NCI-H345 treated with DMSO at 0.1 percent for 48 hours (cell line): ENCODE results near the gene PTGDR2.

ENCODE experiments used
- DNase-seq: peaks from one replicate; lab custom pipeline; 2025; ENCODE audit not compliant: unreplicated experiment; lab: John Stamatoyannopoulos, UW

Gene PTGDR2

DNA sequence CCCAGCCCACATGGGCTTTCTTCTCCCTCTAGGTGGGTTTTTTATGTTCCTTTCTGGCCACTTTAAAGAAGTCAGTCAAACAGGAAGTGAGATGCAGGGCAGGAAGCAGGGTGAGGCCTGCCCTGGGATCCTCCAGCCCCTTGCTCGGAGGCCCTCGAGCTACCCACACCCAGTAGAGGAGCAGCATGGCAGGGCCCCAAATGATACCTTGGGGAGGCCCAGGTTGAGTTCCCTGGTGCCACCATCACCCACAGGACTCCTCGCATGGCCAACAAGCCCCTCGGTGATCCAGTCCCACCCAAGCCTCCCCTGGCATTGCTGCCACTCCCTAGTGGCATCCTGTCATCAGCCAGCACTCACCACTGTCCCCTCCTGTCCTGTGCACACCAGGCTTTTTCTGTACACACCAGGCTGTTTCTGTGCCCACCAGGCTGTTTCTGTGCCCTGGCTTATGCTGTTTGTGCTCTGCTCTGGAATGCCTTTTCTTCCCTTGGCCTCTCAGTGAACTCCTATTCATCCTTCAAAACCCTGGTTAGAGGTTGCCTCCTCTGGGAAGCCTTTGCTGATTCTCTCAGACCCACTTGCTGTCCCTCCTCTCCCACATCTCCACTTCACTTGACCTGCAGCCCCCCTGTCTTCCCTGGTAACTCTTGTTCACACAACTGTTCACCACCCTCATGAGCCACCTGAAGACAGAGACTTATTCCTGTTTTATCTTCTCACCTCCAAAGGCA lies 3.1 kb upstream of the PTGDR2 start:
- no peak for DNase-seq

DNA sequence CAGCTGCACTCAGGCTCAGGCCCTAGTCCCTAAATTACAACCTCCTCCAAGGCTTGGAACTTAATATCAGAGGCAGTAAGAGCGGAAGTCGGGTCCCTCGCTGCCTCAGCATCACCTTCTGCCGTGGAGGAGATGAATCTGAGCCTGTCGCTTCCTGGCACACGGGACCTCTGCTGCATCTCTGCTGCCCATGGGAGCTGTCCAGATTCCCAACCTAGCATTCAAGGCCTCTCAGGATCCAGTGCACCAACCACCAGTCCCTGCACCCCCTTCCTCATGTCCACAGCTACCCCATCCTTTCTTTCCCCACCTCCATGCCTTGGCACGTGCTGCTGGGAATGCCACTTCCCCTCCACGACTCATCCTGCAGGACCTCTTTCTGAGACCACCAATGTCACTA lies 2.5 kb upstream of the PTGDR2 start:
- no peak for DNase-seq

DNA sequence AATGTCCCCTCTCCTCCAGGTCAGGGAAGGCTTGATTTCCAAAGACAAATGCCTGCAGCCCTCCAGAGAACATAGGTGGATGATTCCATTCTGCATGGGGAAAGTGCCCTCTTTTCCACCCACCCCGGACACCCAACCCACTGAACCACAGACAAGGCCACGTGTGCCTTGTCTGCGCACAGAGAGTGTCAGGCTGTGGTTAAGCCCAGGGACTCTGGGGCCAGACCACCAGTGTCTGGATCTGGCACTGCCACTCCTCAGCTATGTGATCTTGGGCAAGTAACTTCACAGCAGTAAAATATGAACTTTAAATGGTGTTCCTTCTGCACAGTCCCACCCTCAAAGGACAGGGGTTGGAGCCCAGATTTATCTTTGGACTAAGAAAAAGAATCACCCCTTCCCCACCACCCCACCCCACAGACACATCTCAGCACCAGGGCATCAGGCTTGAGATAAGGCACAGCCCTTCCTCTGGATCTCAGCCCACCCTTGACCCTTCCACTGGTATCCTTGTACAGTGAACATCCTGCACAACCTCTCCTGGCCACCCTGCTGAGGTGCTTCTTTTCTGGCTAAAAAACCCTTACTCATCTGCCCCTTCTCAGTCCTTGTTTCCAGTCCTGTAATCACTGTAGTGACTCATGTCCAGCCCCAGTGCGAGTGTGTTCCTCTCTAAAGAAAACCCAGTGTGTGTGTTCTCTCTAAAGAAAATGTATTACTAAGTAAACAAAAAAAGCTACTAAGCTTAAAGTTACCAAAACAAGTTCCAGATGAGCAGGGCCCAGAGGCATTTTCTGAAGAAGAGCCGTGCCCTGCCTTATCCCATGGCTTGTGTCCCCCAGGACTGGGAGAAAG lies 1.9 kb upstream of the PTGDR2 start:
- DNase-seq: no peak

DNA sequence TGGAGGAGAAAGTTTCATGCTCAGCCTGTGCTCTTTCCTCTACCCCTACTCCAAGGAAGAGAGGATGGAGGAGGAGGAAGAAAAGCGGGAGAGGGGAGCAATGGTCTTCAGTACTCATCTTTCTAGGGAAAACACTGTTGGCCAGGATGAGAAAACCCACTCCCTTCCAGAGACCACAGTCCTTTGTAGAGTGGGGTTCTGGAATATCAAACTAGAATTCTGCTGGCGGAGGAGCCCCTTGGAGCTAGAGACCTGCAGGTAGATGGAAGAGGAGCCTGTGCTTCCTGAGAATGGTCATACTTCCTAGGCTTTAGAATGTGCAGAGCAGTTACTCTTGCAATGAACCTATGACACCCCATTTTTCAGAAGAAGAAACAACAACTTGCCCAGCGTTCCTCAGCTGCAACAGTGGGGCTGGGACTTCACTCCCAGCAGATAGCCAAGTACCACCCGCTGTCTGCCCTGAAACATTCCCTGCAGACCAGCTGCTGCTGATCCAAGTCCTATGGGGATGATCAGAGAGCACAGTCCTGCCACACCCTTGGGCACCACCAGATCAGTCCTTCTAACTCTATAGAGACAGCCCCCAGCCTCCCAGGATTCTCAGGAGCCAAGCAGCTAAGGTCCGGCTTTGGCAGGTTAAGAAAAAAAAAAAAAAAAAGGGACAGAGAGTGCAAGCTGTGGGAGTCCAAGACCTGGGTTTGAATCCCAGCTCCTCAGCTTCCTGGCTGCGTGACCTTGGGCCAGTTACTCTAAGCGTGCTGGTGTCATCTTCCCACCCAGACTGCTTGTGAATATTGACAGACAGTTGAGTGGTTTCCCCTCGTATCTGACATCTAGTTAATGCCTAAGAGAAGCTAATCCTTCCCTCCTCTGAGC lies 664 bp downstream of the PTGDR2 start:
- DNase-seq: no peak

DNA sequence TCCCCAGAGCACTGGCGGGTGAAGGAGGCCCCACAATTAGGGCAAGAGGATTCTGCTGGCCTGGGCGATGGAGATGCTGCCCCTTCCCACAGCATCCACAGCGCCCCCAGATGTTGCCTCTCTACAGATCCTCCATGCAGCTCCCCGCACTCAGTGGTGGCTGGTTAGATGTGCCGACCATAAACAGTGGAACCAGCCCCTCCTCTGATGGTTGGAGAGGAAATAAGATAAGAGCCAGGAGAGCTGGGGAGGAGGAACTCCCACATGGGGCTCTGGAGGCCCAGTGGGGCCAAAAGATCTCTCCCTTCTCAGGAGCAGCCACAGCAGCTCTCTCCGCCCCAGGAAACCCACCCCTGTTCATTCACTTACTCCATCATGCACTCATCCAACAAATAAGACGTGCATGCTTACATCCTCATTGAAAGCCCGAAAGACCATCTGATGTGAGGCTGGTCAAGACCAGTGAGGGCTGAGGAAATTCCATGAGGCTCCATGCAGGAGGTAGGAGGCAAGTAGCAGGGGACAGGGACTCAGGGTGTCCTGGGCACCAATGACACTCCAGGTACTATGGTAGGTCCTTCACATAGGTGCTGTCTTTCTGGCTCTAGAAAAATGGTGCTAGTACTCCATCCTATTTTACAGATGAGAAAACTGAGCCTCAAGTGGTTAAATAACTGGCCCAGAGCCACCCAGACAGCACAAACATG lies 1.5 kb downstream of the PTGDR2 start:
- DNase-seq: no peak

DNA sequence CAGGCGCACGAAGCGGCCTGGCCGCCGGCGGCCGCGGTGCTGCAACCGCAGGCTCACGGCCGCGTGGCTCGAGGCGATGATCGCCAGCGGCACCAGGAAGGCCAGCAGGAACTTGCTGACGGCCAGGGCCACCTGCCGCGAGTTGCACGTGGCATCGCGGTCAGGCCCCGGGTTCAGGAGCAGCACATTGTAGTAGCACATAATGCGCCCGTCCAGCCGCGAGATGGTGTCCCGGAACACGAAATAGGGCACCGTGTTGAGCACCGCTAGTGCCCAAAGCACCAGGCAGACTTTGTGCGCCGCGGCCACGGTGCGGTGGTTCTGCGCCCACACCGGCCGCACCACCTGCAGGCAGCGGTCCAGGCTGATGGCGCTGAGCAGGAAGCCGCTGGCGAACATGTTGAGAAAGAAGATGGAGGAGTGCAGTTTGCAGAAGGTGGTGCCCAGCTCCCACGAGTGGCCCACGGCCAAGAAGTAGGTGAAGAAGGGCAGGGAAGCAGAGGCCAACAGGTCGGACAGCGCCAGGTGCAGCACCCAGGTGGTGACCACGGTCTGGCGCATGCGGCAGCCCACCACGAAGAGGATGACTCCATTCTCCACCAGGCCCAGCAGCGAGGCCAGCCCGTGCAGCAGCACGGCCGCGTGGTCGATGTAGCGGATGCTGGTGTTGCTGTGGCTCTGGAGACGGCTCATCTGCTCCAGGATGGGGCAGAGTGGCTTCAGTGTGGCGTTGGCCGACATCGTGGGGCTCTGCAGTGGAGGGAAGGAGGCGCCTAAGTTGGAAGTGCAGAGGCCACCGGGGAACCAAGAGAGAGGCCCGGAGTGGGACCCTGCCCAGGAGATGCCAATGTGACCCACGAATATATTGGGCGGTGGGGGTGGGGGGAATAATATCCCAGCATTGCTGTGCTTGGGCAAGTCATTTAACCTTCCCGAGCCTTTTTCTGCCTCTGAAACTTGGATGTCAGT lies 2.5 kb downstream of the PTGDR2 start:
- DNase-seq: no peak

DNA sequence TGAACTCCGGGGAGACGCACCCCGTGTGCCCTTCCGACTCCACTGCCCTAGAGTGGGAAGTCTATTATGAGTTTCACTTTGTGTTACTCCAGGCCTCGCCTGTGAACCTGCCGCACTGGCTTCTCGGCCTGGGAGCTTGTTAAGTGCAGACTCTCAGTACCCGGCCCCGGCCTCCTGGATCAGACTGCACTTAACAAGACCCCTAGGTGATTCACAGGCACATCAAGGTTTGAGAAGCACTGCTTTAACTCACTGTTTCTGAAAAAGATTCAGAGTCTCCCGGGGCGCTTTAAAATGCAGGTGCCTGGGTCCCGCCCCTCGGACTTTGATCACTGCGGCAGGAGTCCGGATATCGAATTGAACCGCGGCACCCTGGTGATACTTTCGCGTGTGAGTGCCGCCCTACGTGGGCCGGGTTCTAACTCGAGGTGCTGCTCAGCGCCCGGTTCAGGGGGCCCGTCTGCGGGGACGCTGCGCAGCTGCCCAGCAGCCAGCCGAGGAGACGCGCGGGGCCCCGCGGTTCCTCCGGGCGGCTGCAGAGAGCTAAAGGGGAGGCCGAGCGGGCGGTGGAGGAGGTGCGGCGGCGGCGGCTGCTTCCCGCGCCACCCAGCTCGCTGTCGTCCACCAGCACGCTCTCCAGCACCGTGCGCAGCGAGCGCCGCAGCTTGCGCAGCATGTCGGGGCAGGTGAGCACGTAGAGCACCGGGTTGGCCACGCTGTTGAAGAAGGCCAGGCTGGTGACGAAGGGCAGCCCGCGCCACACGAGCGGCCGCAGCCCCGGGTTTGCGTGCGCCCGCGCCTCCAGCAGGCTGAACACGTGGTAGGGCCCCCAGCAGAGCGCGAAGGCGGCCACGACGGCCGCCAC lies 3.4 kb downstream of the PTGDR2 start:
- no peak for DNase-seq

DNA sequence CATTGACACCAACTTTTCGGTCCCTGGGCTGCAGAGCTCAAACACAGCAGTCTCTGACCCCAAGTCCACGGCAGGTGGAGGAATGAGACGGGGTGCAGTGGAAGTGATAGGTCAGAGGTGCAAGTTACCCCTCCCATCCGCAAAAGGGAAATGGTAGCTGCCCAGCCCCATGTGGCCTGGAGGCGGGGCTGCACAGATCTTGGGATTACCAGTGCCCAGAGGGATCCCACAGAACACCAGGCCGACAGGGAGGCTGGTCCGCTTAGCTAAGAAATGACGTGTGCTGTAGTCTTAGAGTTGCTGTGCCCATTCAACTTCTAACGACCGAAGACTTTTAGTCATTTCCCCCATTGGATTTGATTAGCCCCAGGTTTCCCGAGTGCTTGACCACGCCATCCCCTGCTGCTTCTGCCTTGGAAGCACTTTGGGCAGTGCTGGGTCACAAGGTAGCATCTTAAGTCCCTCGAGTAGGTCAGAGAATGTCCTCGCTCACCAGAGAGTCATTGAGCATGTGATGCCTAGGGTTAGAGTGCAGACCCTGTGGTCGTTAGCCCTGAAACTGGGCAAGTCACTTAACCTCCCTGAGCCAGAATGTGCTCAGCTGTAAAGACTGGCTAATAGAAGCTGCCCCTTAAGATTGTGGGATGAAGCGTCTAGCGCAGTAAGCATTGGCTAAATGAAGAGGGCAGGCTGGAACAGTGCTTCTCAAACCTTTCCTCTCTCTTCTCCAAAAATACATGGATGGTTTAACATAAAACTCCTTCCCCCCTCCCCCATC lies 4.2 kb downstream of the PTGDR2 start:
- DNase-seq: no peak

DNA sequence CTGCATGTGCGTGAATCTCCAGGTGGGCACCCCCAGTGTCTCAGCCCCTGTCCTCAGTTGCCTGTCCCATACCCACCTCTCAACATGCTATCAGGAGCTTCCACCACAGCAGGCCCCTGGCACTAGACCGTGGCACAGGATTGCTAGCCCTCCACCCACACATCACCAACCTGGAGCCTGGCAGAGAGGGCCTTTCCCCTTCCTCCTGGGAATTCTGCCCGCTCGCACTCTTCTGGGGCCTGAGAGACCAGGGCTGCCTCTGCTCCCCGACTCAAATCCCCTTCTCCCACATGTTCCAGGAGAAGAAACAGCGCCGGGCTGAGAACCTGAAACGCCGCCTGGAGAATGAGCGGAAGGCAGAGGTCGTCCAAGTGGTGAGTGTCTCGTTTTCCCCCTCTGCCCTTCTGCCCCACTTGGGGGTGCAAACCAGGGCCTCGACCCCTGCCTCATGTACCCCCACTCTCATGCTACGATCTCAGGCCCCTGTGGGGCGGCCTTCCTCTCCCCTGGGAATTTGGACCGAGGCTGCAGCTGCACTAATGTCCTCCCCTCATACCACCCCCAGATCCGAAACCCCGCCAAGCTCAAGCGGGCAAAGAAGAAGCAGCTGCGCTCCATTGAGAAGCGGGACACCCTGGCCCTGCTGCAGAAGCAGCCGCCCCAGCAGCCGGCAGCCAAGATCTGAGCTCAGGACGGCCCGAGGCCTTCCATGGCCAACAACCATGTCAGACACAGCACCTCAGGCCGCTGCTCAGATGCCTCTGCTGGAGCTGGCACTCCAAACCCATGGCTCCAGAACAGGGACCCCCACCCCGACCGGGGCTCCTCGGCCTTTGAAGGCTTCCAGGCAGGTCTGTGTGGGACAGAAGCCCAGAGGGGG lies 5.9 kb downstream of the PTGDR2 start:
- no peak for DNase-seq

DNA sequence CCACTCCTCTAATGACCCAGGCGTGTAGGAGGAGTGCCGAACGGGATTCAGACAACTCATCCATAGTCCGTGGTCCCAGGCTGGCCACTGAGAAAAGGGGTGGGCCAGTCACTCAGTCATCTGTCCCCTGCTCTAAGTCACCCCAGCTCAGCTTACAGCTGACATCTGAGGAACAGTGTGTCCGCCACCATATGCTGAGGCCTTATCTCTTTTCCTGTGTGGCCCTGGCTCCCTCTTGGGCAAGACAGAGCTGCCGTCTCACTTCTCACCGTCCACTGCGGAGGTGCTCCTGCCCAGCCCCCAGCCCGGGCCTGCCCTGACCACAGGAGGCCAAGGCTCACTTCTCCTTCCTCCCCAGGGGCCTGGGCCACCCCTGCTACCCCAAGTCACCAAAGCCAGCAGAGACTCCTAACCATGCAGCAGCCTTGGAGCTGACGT lies 7.0 kb downstream of the PTGDR2 start:
- DNase-seq: no peak

DNA sequence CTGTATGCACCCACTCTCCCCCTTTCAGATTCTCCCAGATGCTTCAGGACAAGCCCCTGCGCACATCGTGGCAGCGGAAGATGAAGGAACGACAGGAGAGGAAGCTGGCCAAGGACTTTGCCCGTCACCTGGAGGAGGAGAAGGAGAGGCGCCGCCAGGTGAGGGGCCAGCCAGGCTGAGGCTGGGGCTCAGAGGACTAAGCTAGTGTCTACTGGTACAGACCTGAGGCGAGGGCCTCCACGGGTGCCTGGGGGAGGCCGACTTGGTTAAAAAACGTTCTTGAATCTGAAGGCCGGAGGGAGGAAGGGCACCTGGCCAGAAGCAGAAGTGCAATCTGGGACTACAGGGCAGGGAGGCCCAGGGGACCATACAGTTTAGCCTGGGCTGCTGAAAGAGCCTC lies 7.9 kb downstream of the PTGDR2 start:
- DNase-seq: no peak

DNA sequence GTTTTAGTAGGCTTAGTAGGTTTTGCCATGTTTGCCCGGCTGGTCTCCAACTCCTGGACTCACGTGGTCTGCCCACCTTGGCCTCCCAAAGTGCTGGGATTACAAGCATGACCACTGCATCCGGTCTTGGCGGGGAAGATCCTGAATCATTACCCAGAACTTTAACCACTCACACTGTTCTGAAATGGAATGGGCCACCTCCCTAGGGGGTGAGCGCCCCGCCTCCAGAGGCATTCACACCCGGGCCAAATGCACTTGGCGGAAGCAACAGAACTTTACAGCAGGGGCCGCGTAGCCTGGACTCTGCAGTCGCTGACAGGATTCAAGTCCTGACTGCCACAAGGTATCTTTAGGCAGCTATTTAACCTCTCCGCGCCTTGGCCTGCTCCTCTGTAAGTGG lies 8.5 kb downstream of the PTGDR2 start:
- no peak for DNase-seq

DNA sequence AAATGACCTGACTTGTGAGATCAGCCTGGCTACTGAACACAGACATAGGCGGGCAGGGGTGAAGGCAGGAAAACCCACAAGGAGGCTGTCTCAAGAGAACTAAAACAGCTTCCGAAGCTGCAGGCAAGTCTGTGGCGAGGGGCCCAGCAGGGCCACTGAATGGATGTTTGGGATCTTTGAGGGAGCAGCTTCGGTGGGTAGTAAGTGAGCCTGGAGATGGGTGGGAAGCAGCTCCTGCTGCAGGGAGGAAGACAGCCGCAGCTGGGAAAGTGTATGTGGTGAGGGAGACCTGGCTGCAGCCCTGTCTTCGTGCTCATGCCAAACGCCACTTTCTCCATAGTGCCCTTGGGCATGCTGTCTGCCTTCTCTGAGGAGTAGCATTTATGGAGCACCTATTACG lies 10.4 kb downstream of the PTGDR2 start:
- no peak for DNase-seq

DNA sequence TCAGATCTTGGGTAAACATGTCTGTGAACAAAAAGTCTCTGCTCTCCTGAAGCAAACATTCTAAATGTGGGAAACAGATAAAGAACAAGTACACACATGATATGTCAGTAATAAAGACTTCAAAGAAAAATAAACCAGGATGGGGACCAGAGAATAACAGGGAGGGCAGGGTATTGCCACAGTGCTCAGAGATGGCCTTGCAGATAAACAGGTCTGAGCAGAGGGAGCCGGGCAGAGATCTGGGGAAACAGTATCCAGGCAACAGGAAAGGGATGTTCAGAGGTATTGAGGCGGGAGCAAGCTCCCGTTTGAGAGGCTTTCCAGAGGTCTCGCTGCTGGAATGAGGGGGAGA lies 10.9 kb downstream of the PTGDR2 start:
- no peak for DNase-seq

DNA sequence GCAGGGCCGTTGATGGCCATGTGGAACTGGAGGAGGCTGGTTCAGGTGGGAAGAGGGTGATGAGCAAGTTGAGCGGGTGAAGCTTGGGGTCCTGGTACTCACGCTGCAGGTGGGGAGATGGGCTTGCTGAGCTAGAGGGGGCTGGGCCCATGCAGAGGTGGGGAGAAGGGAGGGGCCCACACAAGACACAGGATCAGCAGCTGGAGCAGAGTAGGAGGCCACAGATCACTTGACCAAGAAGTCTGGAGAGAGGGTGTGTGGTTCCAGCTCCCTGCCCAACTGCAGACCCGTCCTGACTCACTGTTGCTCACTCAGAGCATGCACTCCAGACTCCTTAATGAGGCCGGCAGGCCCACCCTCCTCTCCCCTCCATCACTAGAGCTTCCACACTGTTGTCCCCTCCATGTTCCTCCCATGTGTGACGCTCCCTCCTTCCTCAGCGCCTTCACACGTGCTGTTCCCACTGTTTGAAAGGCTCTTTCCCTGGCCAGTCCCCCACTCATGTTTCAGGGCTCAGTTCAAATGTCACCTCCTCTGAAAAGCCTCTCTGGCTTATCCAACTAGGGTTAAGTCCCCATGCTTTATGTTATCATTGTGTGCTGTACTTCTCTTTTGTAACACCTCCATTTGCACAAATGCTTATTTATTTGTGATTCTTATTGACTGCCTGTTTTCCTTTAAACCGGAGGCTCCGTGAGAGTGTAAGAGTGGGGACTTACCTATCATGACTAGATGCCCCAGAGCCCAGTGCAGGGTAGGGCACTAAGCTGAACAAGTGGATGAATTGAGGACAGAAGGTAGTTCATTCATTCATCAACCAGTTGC lies 11.5 kb downstream of the PTGDR2 start:
- no peak for DNase-seq
